G401.6 (cell line): Measurements from ENCODE around the gene SLC25A30.

Experiments used
- FAIRE-seq: peaks from 2 replicates; lab custom pipeline; 2012; peaks lifted over from hg19 to GRCh38; lab: Jason Lieb, UNC

SLC25A30 gene

DNA sequence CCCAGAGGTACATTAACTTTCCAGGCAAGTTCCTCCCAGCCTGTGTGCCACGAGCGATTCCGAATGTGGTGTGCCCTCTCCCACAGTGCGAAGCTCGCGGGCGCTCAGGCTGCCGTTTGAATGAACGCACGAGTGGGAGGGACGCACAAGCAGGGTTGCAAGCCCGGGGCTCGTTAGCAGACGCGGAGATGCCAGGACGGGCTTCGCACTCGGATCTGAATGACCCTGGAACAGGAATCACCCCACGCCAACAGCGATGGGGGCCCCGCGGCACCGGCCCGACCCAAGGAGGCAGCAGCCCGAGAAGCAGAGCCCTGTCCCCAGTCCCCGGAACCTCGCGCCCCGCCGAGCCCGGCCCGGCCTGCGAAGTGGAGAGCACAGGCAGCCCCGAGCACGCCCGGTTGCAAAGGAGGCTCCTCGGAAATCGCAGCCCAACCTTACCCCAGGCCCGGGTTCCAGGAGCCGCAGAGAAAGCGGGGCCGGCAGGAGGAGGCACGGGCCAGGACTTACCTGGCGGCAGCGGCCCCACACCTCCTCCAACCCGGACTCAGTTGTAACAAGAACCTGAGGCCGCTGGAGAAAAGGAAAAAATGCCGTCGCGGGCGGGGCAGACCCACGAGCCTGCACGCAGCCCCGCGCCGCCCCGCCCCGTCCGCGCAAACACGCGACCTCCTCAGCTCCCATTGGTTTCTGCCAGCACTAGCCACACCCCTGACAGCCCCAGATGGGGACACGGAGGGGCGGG lies at the start of gene SLC25A30:
Gene SLC25A30 (minus strand): TSS at position 584 of the 745 bp plus-strand sequence. CDS start 6,948 bp downstream, outside the sequence.
- FAIRE-seq = peak; percentile 47

GRCh38 chr13:45466359-45466758 lies 48.2 kb upstream of the SLC25A30 start:
- no peak for FAIRE-seq

DNA sequence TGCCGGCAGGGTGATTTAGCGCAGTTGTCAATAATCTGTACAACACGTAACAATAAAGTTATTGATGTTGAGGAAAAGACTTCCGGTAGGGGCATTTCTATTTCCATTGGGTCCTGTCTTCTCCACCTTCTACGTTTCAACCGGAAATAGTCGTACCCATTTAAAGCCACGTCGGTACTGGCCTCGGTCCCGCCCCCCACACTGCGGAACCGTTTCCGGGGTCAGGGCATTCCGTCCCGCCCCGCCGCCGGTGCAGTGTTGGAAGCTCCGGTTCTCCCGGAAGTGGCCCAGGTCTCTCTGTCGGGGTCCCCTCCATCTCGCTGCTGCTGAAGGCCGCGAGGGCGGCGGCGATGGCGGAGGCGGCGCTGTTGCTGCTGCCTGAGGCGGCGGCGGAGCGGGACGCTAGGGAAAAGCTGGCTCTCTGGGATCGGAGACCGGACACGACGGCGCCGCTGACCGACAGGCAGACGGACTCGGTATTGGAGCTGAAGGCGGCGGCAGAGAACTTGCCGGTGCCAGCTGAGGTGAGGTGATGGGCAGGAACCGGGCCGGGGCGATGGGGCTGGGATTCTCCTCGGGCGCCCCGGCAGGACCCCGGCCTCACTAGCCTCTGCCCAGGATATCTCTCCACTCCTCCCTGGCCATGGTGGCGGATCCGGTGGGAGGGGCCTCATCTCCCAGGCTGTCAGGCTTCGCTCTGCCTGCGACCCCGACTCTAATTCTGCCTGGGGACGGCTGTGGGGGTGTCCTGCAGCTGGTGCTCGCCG lies 46.7 kb upstream of the SLC25A30 start, which contains the start of gene COG3:
Gene COG3 (plus strand): TSS at position 253 of the 767 bp plus-strand sequence. CDS start 98 bp downstream, at position 351.
- peak; percentile 98 for FAIRE-seq

DNA sequence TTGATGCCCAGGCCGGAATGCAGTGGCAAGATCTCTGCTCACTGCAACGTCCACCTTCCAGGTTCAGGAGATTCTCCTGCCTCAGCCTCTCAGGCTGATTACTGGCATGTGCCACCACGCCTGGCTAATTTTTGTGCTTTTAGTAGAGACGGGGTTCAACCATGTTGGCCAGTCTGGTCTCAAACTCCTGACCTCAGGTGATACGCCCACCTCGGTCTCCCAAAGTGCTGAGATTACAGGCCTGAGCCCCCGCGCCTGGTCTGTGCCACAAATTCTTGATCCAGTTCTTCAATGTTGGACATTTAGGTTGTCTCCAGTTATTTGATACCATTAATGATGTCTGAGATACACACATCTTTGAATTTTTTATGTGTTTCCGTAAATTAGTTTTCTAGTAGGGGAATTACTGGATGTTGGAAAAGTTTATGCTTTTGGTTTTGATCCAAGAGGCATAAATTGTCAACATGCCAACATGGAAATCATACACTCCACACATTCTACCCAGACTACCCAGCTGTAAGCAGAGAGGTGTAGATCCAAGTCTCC lies 46.0 kb upstream of the SLC25A30 start:
- no peak for FAIRE-seq

GRCh38 chr13:45456196-45456972 lies 38.2 kb upstream of the SLC25A30 start:
- no peak for FAIRE-seq

DNA sequence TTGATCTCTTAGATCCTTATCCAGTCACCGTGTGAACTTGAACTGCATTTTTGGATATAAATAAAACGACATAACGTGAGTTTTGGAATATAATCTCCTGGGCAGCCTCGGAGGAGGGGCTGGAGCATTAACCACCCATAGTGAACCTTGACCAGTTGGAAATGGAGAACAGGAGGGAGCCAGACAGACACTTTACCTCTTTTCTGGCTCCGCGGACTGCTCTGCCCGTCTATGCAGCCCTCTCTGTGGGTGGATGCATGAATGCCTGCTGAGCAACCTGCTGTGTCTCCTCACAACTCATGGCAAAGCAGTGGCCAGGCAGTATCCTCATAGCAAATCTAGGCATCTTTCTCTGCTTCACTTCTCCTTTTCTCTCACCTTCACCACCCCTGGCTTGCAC lies 36.0 kb upstream of the SLC25A30 start:
- no peak for FAIRE-seq

- no peak for FAIRE-seq
Measured at GRCh38 chr13:45451282-45451681, 33.1 kb upstream of the SLC25A30 start.

- no peak for FAIRE-seq
Measured at GRCh38 chr13:45448965-45449559, 30.9 kb upstream of the SLC25A30 start.

GRCh38 chr13:45447050-45447661 lies 29.0 kb upstream of the SLC25A30 start:
- no peak for FAIRE-seq

- no peak for FAIRE-seq
Measured at GRCh38 chr13:45446181-45446580, 28.0 kb upstream of the SLC25A30 start.

DNA sequence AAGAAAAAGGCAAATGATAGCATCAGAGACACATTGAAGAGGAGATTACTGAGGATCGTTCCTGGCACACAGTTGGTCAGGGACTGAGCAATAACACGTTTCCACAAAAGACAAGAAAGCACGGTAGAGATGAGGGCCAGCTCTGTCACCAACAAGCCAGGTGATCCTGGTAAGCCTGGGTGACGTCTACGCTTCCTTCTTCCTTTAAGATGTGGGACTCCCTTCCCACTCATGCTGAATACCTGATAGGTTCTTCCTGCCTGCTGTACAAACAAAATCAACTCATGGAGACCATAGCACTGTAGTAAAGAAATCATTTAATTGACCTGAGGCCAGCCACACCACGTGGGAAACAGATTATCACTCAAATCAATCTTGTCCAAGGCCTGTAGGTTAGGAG lies 26.9 kb upstream of the SLC25A30 start:
- no peak for FAIRE-seq

DNA sequence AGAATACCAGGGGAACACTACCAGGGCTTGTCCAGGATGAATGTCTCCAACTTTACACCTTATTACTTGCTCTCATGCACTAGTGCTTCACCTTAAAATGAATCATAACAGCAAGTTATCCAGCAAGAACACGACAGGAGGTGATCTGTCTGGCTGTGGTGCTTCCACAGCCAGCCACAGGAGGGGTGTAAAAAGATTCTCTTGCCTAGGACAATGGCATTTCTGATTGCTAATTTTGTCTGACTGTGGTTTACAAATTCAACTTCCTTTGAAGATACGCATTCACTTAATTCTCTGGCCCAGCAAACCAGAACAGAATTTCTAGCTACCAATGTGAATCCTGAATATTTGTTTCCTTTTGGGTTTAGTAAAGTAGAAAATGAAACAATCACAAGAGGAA lies 23.5 kb upstream of the SLC25A30 start:
- FAIRE-seq = no peak

DNA sequence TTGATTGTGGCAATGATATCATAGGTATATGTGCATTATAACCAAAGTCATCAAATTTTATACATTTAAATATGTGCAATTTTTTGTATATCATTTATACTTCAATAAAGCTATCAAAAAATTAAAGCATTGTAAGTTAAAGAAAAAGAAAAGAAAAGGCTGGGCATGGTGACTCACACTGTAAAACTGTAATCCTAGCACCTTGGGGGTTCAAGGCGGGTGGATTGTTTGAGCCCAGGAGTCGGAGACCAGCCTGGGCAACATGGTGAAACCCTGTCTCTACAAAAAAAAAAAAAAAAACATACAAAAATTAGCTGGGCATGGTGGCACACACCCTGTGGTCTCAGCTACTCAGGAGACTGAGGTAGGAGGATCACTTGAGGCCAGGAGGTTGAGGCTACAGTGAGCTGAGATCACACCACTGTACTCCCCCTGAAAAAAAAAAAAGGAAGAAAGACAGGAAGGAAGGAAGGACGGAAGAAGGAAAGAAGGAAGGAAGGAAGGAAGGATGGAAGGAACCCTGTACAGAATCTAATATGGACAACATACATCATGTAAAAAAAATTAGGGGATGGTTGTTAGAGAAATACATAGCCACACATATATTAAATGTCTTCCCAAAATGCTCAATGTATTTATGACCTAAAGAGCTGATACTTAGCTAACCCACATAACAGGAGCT lies 21.7 kb upstream of the SLC25A30 start:
- FAIRE-seq = no peak

GRCh38 chr13:45439008-45439407 lies 20.8 kb upstream of the SLC25A30 start:
- FAIRE-seq = no peak

DNA sequence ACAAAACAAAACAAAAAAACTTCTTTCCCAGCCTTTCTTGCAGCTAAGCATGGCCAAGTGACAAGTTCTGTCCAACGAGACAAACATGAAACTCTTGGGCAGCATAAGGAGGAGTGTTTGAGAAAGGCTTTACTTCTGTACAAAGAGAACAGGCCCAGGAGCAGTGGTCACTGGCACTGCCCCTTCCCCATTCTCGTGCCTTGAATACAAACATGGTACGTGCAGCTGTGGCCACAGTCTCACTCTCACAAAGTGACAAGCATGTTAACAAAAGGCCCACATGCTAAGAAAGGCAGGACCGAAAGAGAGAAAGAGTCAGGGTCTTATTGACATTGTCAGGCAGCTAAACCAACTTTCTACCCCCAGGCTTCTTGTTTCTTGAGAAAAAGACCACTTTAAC lies 19.8 kb upstream of the SLC25A30 start:
- FAIRE-seq = no peak

- no peak for FAIRE-seq
Measured at GRCh38 chr13:45436953-45437352, 18.8 kb upstream of the SLC25A30 start.

- no peak for FAIRE-seq
Measured at GRCh38 chr13:45436332-45436731, 18.2 kb upstream of the SLC25A30 start.

DNA sequence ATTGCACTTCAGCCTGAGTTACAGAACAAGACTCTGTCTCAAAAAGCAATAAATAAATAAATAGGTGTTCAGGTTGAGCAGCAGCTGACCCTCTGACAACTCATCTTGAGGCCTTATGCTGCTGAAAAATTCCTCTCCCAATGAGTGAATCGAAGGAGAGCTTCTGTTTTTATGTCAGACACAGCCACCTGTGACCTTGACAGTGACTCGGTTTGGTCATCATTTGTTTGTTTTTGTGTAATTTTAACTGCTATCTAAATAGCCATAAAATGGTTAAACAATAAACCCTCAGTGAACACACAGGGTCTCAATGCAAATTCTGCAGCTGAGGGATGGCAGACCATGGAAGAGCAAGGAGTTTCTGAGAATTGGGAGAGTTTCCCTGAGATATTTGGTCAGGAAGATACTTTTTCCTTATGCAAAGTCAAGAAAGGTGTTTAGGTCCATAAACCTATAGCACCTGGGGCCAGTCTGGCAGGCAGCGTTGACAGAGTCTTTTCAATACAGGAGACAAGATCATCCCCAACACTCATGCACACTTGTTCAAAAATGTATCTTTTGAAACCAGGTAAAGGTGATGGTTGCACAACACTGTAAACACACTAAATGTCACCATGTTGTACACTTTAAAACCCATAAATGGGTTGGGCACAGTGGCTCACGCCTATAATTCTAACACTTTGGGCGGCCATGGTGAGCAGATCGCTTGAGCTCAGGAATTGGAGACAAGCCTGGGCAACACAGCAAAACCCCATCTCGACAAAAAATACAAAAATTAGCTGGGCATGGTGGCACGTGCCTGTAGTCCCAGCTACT lies 16.6 kb upstream of the SLC25A30 start:
- FAIRE-seq = no peak

GRCh38 chr13:45433381-45433790 lies 15.2 kb upstream of the SLC25A30 start:
- FAIRE-seq = no peak

GRCh38 chr13:45432737-45433380 lies 14.7 kb upstream of the SLC25A30 start:
- FAIRE-seq = no peak
